Measurements from ENCODE around the gene ADGRG3. TPM values are rescaled to one million over a fixed set of nuclear protein-coding genes. Genes with fewer than 3 reads are reported as not detected.

ADGRG3 gene
- total and polyA plus RNA-seq, 10 of the 15 experiments (the other 5 are each of a cell fraction or from before 2014, with no cell fraction given): 0.10 to 0.11 (median 0.10) TPM; not detected in 7

GRCh38 chr16:57645169-57645568 is 22.9 kb upstream of the ADGRG3 start:
- intact Hi-C loops (cut with micrococcal nuclease; ENCODE audit: unreplicated experiment): no loop called here
- FAIRE-seq: no peak

More at GRCh38 chr16:57645169-57645568, 22.9 kb upstream of the ADGRG3 start:
- no peak overlapping the region for H3K4me3 ChIP-seq
- ChIA-PET SMC1A (ENCODE audit: uncharacterized antibody, unreplicated experiment) (interaction anchor here (0.6 to 6.6 kb wide), 5 partner anchors 35 to 163 kb away, joined by 3 to 126 read pairs (median 3); no protein-coding TSS in a partner anchor), CTCF (interaction anchor here (5.7 to 6.1 kb wide), 2 partner anchors 35 to 68 kb away, joined by 113 to 118 read pairs; no protein-coding TSS in a partner anchor), RAD21 (ENCODE audit: unreplicated experiment) (interaction anchor here (0.6 to 6.0 kb wide), 3 partner anchors 45 to 59 kb away, joined by 5 to 88 read pairs (median 61); no protein-coding TSS in a partner anchor), POLR2A (no interaction called here)
- ATAC-seq: no peak
- H3K27me3 ChIP-seq (replicated peaks in 1 of 2; ENCODE audit: control insufficient read depth in 2 of 2, insufficient read depth in 2 of 2, low read length in 1 of 2): peaks cover 0 to 3% of the 10 kb centered on the region in 2 experiments; a peak in 1 of 4 replicates
- H4K20me1 ChIP-seq (ENCODE audit: control insufficient read depth, insufficient read depth): no peaks in the 10 kb centered on the region
- no peak for DNase-seq (ENCODE audit: low read depth, low spot score)
- H3K4me1 ChIP-seq (ENCODE audit: control insufficient read depth, insufficient read depth, low read length): peaks cover 19% of the 10 kb centered on the region
- TF ChIP-seq ZBTB40 (IDR thresholded peaks at IDR 0.05; ENCODE audit: borderline replicate concordance) (no peak), CBX3 (IDR thresholded peaks at IDR 0.05; ENCODE audit: borderline replicate concordance, low read depth) (no peak), KLF5 (IDR thresholded peaks at IDR 0.05; ENCODE audit: partially characterized antibody) (no peak), ZNF687 (IDR thresholded peaks at IDR 0.05) (no peak), PKNOX1 (IDR thresholded peaks at IDR 0.05) (no peak), NFIC (IDR thresholded peaks at IDR 0.05; ENCODE audit: low read depth, low read length) (no peak), RB1 (IDR thresholded peaks at IDR 0.05; ENCODE audit: borderline replicate concordance) (no peak), POLR2A (IDR thresholded peaks at IDR 0.05; ENCODE audit: low read depth, low read length) (no peak), PAX5 (IDR thresholded peaks at IDR 0.05; ENCODE audit: borderline replicate concordance, low read depth, low read length) (no peak)
- no peak overlapping the region for H3K9ac ChIP-seq (ENCODE audit: control insufficient read depth, insufficient read depth, low read length)
- H3K4me2 ChIP-seq (ENCODE audit: control insufficient read depth, insufficient read depth): no peak overlapping the region
- in situ Hi-C loops (cut with MboI): no loop called here
- H3K27ac ChIP-seq (ENCODE audit: control insufficient read depth, insufficient read depth): no peak overlapping the region
- WGBS (ENCODE audit: insufficient coverage, insufficient replicate concordance, low lambda C conversion rate, missing lambda C conversion rate): 48% methylated on average over 10 of the region's 10 CpGs
- no peak overlapping the region for H2AFZ ChIP-seq (ENCODE audit: control insufficient read depth, low read depth, low read length)
- H3K36me3 ChIP-seq (ENCODE audit: control insufficient read depth in 2 of 2, insufficient read depth in 2 of 2, low read length in 1 of 2): no peaks in the 10 kb centered on the region
- no TSS peak for BruUV-seq (replicated peaks)
- no peaks in the 10 kb centered on the region for H3K9me3 ChIP-seq (replicated peaks; ENCODE audit: control insufficient read depth, insufficient read depth, low read length)
- H3K79me2 ChIP-seq (ENCODE audit: control insufficient read depth, insufficient read depth, low read length): no peaks in the 10 kb centered on the region
